SJSA1 (cell line): ENCODE data around the gene TMPRSS6. TPM values are rescaled to one million over a fixed set of nuclear protein-coding genes. Genes with fewer than 3 reads are reported as not detected.

ENCODE experiments used
- DNase-seq, 2 experiments: peaks; one replicate each; pipeline ENCODE4 v3.0.0-alpha.2; 2015 to 2020; ENCODE audit warnings: low spot score in 2 of 2, low read depth in 1 of 2
- H3K27ac ChIP-seq: fragments of 250-450 bp; sonication (Bioruptor Pico); 2 replicates; pipeline ENCODE4 v1.5.1; 2020; ENCODE audit warnings: mild to moderate bottlenecking, moderate library complexity
- H3K27me3 ChIP-seq: fragments of 250-450 bp; sonication (Bioruptor Pico); replicated peaks from 2 replicates; pipeline ENCODE4 v1.5.1; 2020; ENCODE audit warnings: mild to moderate bottlenecking, moderate library complexity
- H3K36me3 ChIP-seq: fragments of 250-450 bp; sonication (Bioruptor Pico); 2 replicates; pipeline ENCODE4 v1.5.1; 2020; ENCODE audit warnings: mild to moderate bottlenecking
- H3K4me1 ChIP-seq: fragments of 250-450 bp; sonication (Bioruptor Pico); replicated peaks from 2 replicates; pipeline ENCODE4 v1.6.1; 2021; ENCODE audit warnings: mild to moderate bottlenecking
- H3K4me3 ChIP-seq: fragments of 250-450 bp; sonication (Bioruptor Pico); 2 replicates; pipeline ENCODE4 v1.5.1; 2020; ENCODE audit warnings: mild to moderate bottlenecking
- H3K9me3 ChIP-seq: fragments of 250-450 bp; sonication (Bioruptor Pico); replicated peaks from 2 replicates; pipeline ENCODE4 v1.5.1; 2020; ENCODE audit warnings: mild to moderate bottlenecking
- total RNA-seq: library from RNA; depleted of rRNA; stranded (reverse); fragments of >200 nt; shearing (Covaris generic); gene quantifications from 2 replicates; pipeline ENCODE4 v1.2.3, GENCODE V29; 2014

TMPRSS6 gene
- total RNA-seq, 1 experiment from 2014 or later: not detected

DNA sequence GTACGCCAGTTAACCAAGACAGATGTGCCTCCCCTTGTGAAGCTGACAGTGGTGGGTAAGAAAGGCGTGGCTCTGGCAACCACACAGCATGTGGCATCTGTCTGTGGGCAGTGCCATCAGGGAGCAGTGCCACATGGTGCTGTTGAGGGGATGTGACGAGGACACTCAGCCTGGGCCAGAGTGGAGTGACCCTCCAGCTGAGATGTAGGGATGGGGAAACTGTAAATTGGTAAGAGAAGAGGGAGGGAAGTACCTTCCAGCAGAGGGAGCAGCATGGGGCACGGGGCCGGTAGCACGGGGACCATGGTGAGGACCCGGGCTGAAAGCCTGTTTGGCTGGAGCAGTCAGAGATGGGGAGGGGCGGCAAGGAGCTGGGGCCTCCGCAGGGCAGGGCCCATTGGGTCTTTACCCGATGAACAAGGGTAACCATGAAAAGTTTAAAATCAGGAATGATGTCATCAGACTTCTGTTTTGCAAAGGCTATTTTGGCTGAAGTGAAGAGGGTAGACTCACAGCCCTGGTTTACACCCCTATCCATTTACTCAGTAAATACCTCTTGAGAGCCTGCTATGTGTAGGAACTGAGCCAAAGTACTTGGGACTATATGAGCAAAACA is 10.4 kb downstream of the TMPRSS6 start:
- Histone ChIP-seq H3K27me3 (peaks cover 39% of the 10 kb centered on the region), H3K36me3 (no peaks in the 10 kb centered on the region)
- DNase-seq: no peak

DNA sequence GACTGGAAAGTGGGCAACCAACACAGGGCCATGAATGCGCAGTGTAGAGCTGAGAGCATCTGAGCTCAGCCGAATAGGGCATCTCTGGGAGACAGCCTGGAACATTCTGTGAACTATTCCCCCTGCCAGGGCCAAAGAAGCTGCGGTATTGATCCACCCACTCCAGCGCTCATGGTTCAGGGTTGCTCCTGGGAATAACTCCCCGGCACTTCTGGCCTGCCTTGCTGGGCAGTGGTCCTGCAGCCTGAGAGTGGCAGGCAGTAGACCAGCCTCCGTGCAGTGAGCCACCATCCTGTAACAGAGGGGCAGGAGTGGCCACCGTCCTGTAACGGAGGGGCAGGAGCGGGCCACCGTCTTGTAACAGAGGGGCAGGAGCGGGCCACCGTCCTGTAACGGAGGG is 12.2 kb downstream of the TMPRSS6 start:
- Histone ChIP-seq H3K27ac (no peak overlapping the region), H3K4me1 (no peaks in the 10 kb centered on the region), H3K4me3 (no peak overlapping the region), H3K9me3 (no peaks in the 10 kb centered on the region), H3K36me3 (no peaks in the 10 kb centered on the region), H3K27me3 (peaks cover 29% of the 10 kb centered on the region)
- no peak for DNase-seq

More for the DNA sequence above, 10.4 kb downstream of the TMPRSS6 start:
- no peak overlapping the region for H3K4me3 ChIP-seq
- H3K27ac ChIP-seq: no peak overlapping the region
- H3K9me3 ChIP-seq: no peaks in the 10 kb centered on the region
- no peaks in the 10 kb centered on the region for H3K4me1 ChIP-seq

DNA sequence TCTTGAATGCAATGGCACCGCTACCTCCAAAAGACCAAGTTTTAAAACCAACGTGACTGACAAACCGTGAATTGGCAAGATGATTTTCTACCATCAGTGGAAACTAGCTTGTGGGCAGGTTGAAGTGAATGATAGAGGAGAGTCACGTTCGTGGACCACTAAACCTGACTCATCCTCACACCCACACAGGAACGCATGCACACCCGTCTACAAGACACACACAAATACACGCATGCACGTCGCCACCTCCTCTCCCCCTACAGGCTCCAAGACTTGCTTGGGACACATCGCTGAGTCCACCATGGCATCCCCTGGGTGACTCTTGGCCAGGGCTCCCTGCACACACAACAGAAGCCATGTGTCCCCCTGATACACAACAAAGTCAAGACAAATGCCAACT is 14.4 kb downstream of the TMPRSS6 start:
- no peak for DNase-seq
- no peak overlapping the region for H3K27ac ChIP-seq
- H3K36me3 ChIP-seq: no peaks in the 10 kb centered on the region
- H3K4me3 ChIP-seq: no peak overlapping the region
- H3K9me3 ChIP-seq: no peaks in the 10 kb centered on the region
- H3K27me3 ChIP-seq: peaks cover 25% of the 10 kb centered on the region
- H3K4me1 ChIP-seq: no peaks in the 10 kb centered on the region

- no peaks in the 10 kb centered on the region for H3K4me1 ChIP-seq
- H3K27me3 ChIP-seq: peaks cover 24% of the 10 kb centered on the region
- no peak overlapping the region for H3K27ac ChIP-seq
- DNase-seq: no peak
- no peak overlapping the region for H3K4me3 ChIP-seq
- no peaks in the 10 kb centered on the region for H3K36me3 ChIP-seq
- H3K9me3 ChIP-seq: no peaks in the 10 kb centered on the region
These were observed 15.3 kb downstream of the TMPRSS6 start for GRCh38 chr22:37094239-37094638.

- Histone ChIP-seq H3K9me3 (no peaks in the 10 kb centered on the region), H3K36me3 (no peaks in the 10 kb centered on the region), H3K27me3 (peaks cover 16% of the 10 kb centered on the region), H3K27ac (no peak overlapping the region), H3K4me3 (no peak overlapping the region), H3K4me1 (no peaks in the 10 kb centered on the region)
- DNase-seq: no peak
These were observed 16.5 kb downstream of the TMPRSS6 start for GRCh38 chr22:37092997-37093396.

DNA sequence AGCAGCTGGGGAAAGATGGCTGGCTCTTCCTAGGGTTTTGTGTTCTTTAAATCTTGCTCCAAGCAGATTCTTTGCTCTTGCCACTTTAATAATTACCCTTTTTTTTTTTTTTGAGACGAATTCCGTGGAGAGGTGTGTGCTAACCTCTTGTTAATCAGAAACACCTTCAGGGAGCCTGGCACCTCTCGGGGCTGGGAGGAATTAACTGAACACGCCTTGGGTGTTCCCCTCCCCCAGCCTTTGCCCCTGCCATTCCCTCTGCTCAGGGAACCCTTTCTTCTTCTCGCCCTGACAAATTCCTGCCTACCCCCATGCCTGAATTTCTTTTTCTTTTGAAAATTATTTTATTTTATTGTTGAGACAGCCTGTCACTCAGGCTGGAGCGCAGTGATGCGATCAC is 17.5 kb downstream of the TMPRSS6 start:
- H3K4me3 ChIP-seq: no peak overlapping the region
- peaks cover 16% of the 10 kb centered on the region for H3K27me3 ChIP-seq
- no peaks in the 10 kb centered on the region for H3K9me3 ChIP-seq
- no peak overlapping the region for H3K27ac ChIP-seq
- H3K4me1 ChIP-seq: no peaks in the 10 kb centered on the region
- DNase-seq: no peak
- H3K36me3 ChIP-seq: no peaks in the 10 kb centered on the region

DNA sequence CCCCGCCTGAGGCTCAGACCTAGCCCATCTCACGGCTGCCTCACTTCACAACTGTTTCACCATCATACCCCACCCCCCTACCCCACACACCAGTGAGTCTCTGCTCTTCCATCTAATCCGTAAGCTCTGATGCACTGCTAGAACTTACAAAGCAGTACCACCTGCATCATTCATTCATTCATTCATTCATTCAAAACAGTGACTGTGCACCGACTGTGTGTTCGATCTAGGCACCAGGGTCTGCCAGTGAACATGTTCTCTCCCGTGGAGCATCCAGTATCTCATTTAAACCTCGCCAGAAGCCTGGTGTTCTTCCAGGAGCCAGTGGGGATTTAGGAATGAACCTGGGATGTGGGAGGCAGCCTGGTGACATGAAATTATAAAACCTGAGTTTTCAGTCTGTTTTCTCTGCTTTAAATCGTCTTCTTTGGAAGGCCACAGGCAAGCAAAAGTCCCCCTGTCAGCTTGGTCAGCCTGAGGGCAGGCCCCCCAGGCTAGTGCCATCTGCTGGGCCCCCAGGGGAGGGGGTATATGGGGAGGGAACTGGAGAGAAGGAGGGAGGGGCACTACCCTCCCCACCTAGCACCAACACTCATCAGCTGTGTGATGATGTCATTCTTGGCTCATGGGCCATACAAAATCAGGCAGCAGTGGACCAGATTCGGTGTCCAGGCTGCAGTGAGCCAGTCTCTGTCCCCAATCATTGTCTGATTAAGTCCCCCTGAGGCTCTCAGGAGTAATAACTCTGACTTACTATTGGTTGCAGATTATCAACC is 18.4 kb downstream of the TMPRSS6 start:
- no peaks in the 10 kb centered on the region for H3K36me3 ChIP-seq
- H3K9me3 ChIP-seq: no peaks in the 10 kb centered on the region
- H3K27ac ChIP-seq: no peak overlapping the region
- no peaks in the 10 kb centered on the region for H3K4me1 ChIP-seq
- peaks cover 12% of the 10 kb centered on the region for H3K27me3 ChIP-seq
- DNase-seq: no peak
- H3K4me3 ChIP-seq: no peak overlapping the region

DNA sequence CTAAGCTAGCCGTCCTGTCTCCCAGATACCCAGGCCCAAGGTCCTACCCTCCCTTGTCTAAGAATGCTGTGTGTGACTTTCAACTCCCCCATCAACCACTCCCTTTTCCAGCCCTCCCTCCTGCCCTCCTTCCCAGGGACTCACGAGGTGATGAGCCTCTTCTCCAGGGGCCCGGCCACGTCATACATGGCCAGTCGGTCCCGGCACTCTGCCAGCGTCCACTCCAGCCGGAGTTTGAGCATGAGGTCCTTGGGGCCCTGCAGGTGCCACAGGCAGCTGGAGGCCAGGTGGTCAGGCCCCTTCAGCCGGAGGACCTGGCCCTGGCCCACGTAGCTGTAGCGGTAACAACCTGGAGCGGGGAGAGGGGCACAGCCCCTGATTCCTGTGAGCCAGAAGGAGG is 20.1 kb downstream of the TMPRSS6 start:
- no peaks in the 10 kb centered on the region; the same call in 1 of the 2 replicates for H3K27me3 ChIP-seq
- H3K9me3 ChIP-seq: no peaks in the 10 kb centered on the region
- no peak for DNase-seq
- no peak overlapping the region for H3K4me3 ChIP-seq
- H3K36me3 ChIP-seq: no peaks in the 10 kb centered on the region
- H3K27ac ChIP-seq: no peak overlapping the region
- H3K4me1 ChIP-seq: no peaks in the 10 kb centered on the region

GRCh38 chr22:37088750-37089408 is 20.6 kb downstream of the TMPRSS6 start:
- Histone ChIP-seq H3K36me3 (no peaks in the 10 kb centered on the region), H3K4me1 (no peaks in the 10 kb centered on the region), H3K9me3 (no peaks in the 10 kb centered on the region), H3K27me3 (no peaks in the 10 kb centered on the region), H3K27ac (no peak overlapping the region), H3K4me3 (no peak overlapping the region)
- no peak for DNase-seq

- H3K4me1 ChIP-seq: no peaks in the 10 kb centered on the region
- no peaks in the 10 kb centered on the region for H3K36me3 ChIP-seq
- no peaks in the 10 kb centered on the region for H3K27me3 ChIP-seq
- DNase-seq: no peak
- H3K27ac ChIP-seq: no peak overlapping the region
- no peak overlapping the region for H3K4me3 ChIP-seq
- no peaks in the 10 kb centered on the region for H3K9me3 ChIP-seq
These were observed 21.4 kb downstream of the TMPRSS6 start for GRCh38 chr22:37088108-37088605.

DNA sequence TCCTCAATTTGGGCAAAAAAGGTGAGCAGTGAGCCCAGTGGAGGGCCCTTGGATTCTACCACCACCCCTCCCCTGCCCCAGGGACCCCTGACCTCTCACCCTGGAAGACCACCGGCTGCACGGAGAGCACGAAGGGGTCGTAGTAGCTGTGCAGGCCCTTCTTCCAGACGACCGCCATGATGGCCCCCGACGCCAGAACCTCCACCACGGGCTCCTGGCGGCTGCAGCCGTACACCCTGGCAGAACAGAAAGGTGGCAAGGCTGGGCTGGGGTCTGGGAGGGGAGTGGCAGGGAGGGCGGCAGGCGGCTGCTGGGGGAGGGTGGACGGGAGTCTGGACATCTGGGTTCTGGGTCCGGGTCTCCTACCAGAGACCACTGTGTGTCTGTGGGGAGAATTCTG is 23.3 kb downstream of the TMPRSS6 start:
- DNase-seq: no peak
- Histone ChIP-seq H3K9me3 (no peaks in the 10 kb centered on the region), H3K4me3 (no peak overlapping the region), H3K27me3 (0 out of 2 replicates have a peak, but pooled peaks cover 3% of the 10 kb centered on the region), H3K4me1 (no peaks in the 10 kb centered on the region), H3K36me3 (no peaks in the 10 kb centered on the region), H3K27ac (no peak overlapping the region)

DNA sequence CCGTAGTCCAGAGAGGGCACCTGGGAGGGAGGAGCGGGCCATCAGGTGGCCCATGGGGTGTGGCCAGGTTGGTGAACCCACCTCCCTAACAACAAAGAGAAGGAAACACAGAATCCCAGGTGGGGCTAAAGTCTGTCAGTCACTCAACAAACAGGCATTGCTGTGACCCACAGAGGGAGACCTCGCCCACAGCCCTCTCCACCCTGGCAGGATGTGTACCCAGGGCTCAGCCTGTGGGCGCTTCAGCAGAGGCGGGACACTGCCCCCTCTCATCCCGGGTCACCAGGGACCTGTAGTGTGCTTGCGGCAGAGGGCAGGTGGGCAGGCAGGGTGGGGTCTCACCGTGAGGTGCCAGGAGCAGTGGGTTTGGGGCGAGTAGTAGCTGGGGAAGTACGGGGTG is 25.1 kb downstream of the TMPRSS6 start:
- Histone ChIP-seq H3K4me3 (no peak overlapping the region), H3K4me1 (no peaks in the 10 kb centered on the region), H3K36me3 (no peaks in the 10 kb centered on the region), H3K27ac (no peak overlapping the region), H3K27me3 (0 out of 2 replicates have a peak, but pooled peaks cover 3% of the 10 kb centered on the region), H3K9me3 (no peaks in the 10 kb centered on the region)
- DNase-seq: no peak

DNA sequence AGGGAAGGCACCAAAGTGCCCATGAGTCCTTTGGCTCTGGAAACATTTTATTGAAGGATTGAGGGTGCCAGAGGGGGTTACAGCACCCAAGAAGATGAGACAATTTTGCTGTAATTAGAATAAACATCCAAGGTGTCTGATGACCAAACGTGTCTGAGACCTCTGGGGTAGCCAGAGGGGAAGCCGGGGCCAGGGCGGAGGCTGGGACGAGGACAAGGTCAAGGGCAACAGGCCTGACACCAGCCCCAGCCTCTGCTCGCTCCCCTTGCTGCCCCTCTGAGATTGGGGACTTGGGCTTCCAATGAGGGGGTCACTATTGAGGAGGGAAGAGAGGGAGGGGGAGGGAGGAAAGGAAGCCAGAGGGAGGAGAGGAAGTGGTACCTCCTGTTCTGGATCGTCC is 25.6 kb downstream of the TMPRSS6 start:
- Histone ChIP-seq H3K4me1 (no peaks in the 10 kb centered on the region), H3K27me3 (0 out of 2 replicates have a peak, but pooled peaks cover 3% of the 10 kb centered on the region), H3K9me3 (no peaks in the 10 kb centered on the region), H3K27ac (no peak overlapping the region), H3K4me3 (no peak overlapping the region), H3K36me3 (no peaks in the 10 kb centered on the region)
- no peak for DNase-seq
